ENCODE results near the gene UCN. TPM values are rescaled to one million over a fixed set of nuclear protein-coding genes. Genes with fewer than 3 reads are reported as not detected.

UCN gene, protein sequence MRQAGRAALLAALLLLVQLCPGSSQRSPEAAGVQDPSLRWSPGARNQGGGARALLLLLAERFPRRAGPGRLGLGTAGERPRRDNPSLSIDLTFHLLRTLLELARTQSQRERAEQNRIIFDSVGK
- 1 to 10 TPM in 2 of 3 donors, under 1 TPM in 1; 0.80 to 8.8 (median 4.6) TPM for total RNA-seq

DNA sequence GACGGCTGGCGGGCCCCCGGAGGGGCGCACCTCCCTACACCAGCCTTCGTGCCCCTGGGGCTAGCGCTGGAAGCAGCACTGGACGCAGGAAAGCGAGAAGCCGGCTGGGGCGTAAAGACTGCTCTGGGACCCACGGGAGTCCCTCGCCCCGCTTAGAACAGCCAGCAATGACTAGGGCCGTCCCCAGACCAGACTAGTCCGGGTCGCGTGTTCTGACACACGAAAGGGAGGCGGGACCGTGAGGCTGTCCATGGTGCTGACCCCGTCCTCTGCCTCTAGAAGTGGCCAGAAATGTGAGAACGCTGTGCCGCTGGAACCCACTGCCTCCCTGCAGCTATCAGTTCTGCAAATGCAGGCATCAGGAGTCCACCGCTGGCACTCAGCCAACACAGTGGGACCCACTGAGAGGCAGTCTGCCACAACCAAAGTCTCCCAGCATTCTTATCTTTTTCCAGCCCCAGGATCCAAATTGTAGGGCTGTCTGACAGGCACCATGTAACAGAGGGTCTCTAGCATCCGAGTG is at the start of gene UCN:
Gene UCN (minus strand): TSS at position 87 of the 523 bp plus-strand sequence. CDS start 550 bp downstream, outside the sequence.
- peaks cover 17 to 34% of the 10 kb centered on the region in 2 donors for H3K27me3 ChIP-seq
- H3K4me3 ChIP-seq, result peak within 1 kb of the TSS in 1 of 3 donors; percentile 54
- TF ChIP-seq POLR2AphosphoS5 (IDR thresholded peaks at IDR 0.05) (no peak), POLR2A (IDR thresholded peaks at IDR 0.05) (no peak)
- TF ChIP-seq, protein P1, sequence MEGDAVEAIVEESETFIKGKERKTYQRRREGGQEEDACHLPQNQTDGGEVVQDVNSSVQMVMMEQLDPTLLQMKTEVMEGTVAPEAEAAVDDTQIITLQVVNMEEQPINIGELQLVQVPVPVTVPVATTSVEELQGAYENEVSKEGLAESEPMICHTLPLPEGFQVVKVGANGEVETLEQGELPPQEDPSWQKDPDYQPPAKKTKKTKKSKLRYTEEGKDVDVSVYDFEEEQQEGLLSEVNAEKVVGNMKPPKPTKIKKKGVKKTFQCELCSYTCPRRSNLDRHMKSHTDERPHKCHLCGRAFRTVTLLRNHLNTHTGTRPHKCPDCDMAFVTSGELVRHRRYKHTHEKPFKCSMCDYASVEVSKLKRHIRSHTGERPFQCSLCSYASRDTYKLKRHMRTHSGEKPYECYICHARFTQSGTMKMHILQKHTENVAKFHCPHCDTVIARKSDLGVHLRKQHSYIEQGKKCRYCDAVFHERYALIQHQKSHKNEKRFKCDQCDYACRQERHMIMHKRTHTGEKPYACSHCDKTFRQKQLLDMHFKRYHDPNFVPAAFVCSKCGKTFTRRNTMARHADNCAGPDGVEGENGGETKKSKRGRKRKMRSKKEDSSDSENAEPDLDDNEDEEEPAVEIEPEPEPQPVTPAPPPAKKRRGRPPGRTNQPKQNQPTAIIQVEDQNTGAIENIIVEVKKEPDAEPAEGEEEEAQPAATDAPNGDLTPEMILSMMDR (IDR thresholded peaks at IDR 0.05), result no peak
- peak in 1 of 2 donors; percentile 57 for DNase-seq (ENCODE audit: low spot score in 2 of 2)
- H3K4me1 ChIP-seq, result no peaks in the 10 kb centered on the region
- no peak within 1 kb of the TSS for H3K27ac ChIP-seq
- no peaks in the 10 kb centered on the region for H3K36me3 ChIP-seq
- no peaks in the 10 kb centered on the region for H3K9me3 ChIP-seq
- intact Hi-C loops (cut with DNase I; ENCODE audit: low total_unique reads), result loop anchor here (10.0 kb wide), 1 partner anchor 214 kb away; no protein-coding TSS in a partner anchor

DNA sequence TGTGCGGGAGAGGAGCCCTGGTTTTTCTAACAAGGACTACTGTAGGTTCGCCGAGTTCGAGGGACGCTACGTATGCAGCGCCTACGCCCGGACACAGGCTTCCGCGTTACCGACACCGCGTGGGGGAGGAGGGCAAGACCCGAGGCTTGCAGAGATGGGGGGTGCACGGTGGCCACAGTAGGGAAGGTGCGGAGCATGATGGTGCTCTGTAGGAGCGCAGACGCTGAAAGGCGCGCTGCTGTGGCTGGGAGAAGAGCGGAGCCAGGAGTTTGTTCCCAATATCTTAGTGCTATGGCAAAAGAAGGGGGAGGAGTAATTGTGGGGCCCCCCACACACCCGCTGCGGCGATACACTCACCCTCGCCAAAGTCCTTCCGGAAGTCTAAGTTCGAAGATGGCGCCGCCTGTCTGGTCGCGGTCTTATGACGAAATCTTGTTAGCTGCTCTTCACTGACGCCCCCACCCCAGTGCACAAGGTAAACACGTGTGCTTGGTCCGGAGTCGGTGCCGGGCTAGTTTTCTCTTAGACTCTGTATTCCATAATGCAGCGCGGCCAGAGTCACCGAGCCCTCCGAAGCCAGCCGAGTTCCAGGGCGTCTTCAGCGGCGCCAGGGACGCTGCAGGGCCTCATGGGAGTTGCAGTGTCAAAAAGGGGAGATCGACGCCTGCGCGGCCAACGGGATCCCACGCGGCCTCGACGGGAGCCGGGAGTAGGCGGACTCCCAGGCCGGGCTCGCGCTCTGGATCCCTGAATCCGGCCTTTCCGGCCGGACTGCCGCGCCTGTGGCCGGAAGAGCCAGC is 48.3 kb upstream of the UCN start, which contains the start of gene GTF3C2:
Gene GTF3C2 (minus strand): TSS at position 383 of the 800 bp plus-strand sequence. CDS start 13,210 bp downstream, outside the sequence.
- Histone ChIP-seq H3K36me3 (no peaks in the 10 kb centered on the region), H3K27me3 (no peaks in the 10 kb centered on the region), H3K27ac (peak within 1 kb of the TSS; percentile 86 to 94), H3K9me3 (no peaks in the 10 kb centered on the region), H3K4me3 (peak within 1 kb of the TSS; percentile 74 to 81 (median 75)), H3K4me1 (peaks cover 2 to 9% of the 10 kb centered on the region in 2 donors)
- peak; percentile 94 to 95 for DNase-seq (ENCODE audit: low spot score in 2 of 2)
- intact Hi-C loops (cut with DNase I; ENCODE audit: low total_unique reads), result no loop called here
- peak; percentile 40 for TF ChIP-seq POLR2A (IDR thresholded peaks at IDR 0.05)
- TF ChIP-seq, protein P1 (IDR thresholded peaks at IDR 0.05), result no peak
- TF ChIP-seq POLR2AphosphoS5 (IDR thresholded peaks at IDR 0.05), result peak; percentile 65 to 87 (median 80)

DNA sequence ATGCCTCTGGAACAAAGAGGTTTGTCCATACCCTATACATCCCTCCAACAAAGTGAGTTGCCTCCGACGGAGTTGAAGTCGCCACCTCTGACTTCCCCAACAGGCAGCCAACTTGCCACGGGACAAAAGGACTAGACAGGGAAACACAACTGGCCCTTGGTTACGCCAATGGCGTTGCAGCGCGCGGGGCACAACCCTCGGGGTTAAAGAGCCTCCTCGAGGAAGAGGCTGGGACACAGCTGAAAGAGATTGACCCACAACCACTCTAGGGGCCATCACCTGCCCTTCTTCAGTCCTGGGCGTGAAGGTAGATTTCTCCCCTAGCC is 47.8 kb upstream of the UCN start:
- intact Hi-C loops (cut with DNase I; ENCODE audit: low total_unique reads), result no loop called here
- no peaks in the 10 kb centered on the region for H3K9me3 ChIP-seq
- H3K27ac ChIP-seq, result peak overlapping the region; percentile 86 to 94
- peak in 1 of 2 donors; percentile 44 for DNase-seq (ENCODE audit: low spot score in 2 of 2)
- peaks cover 2 to 9% of the 10 kb centered on the region in 2 donors for H3K4me1 ChIP-seq
- H3K4me3 ChIP-seq, result peak overlapping the region; percentile 74 to 81 (median 75)
- no peaks in the 10 kb centered on the region for H3K27me3 ChIP-seq
- H3K36me3 ChIP-seq, result no peaks in the 10 kb centered on the region
- TF ChIP-seq POLR2AphosphoS5 (IDR thresholded peaks at IDR 0.05) (no peak), POLR2A (IDR thresholded peaks at IDR 0.05) (no peak)
- TF ChIP-seq, protein P1 (IDR thresholded peaks at IDR 0.05), result no peak

DNA sequence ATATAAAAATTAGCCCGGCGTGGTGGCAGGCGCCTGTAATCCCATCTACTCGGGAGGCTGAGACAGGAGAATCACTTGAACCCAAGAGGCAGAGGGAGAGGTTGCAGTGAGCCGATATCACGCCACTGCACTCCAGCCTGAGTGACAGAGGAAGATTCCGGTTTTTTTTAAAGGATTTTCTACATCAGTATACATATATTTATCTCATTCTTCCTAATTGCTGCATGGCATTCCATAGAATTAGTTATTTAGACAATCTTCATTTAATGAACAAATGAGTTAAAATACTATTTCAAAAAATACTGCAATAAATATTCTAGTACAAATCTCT is 46.3 kb upstream of the UCN start:
- intact Hi-C loops (cut with DNase I; ENCODE audit: low total_unique reads), result no loop called here
- no peaks in the 10 kb centered on the region for H3K36me3 ChIP-seq
- no peak overlapping the region for H3K27ac ChIP-seq
- no peak overlapping the region for H3K4me3 ChIP-seq
- peaks cover 2 to 9% of the 10 kb centered on the region in 2 donors for H3K4me1 ChIP-seq
- H3K9me3 ChIP-seq, result no peaks in the 10 kb centered on the region
- DNase-seq (ENCODE audit: low spot score in 2 of 2), result no peak
- H3K27me3 ChIP-seq, result no peaks in the 10 kb centered on the region
- TF ChIP-seq POLR2A (IDR thresholded peaks at IDR 0.05), result no peak
- TF ChIP-seq POLR2AphosphoS5 (IDR thresholded peaks at IDR 0.05), result no peak
- TF ChIP-seq, protein P1 (IDR thresholded peaks at IDR 0.05), result no peak
